VCaP (cell line): ENCODE data around the gene CIT.
A peak's percentile ranks its signal among the peaks of the same experiment; 100 is the strongest.
"Not testable (repeated sequence)": the region's sequence is repeated elsewhere in the genome, so short reads cannot be mapped to it uniquely, and the experiment has no call there.

Experiments used
- H3K27ac ChIP-seq: fragments of 450-650 bp; 2 replicates; pipeline ENCODE4 v1.5.1; 2017
- CTCF ChIP-seq: fragments of 450-650 bp; conservative IDR thresholded peaks from 2 replicates; pipeline ENCODE4 v1.5.1; 2017; ENCODE audit warnings: mild to moderate bottlenecking, moderate library complexity

Gene CIT

GRCh38 chr12:119712721-119713120, 164.4 kb downstream of the CIT start:
- no peak for TF ChIP-seq CTCF
- H3K27ac ChIP-seq, result peak overlapping the region; percentile 84

GRCh38 chr12:119711693-119712092, 165.4 kb downstream of the CIT start:
- peak overlapping the region; percentile 84 for H3K27ac ChIP-seq
- TF ChIP-seq CTCF, result no peak

GRCh38 chr12:119710965-119711551, 166.1 kb downstream of the CIT start:
- peak overlapping the region; percentile 84 for H3K27ac ChIP-seq
- no peak for TF ChIP-seq CTCF

- H3K27ac ChIP-seq, result peak overlapping the region; percentile 84
- no peak for TF ChIP-seq CTCF
These were observed 166.7 kb downstream of the CIT start for GRCh38 chr12:119710374-119710964.

- H3K27ac ChIP-seq, result not testable (repeated sequence)
These were observed 170.7 kb downstream of the CIT start for GRCh38 chr12:119706427-119706826.

GRCh38 chr12:119705182-119705581, 171.9 kb downstream of the CIT start:
- no peak overlapping the region for H3K27ac ChIP-seq
- no peak for TF ChIP-seq CTCF

- H3K27ac ChIP-seq, result no peak overlapping the region
- TF ChIP-seq CTCF, result no peak
These were observed 172.9 kb downstream of the CIT start for GRCh38 chr12:119704065-119704747.

GRCh38 chr12:119700078-119700477, 177.0 kb downstream of the CIT start:
- H3K27ac ChIP-seq, result no peak overlapping the region
- TF ChIP-seq CTCF, result no peak
